A673 (cell line): Measurements from ENCODE around the gene TOMM70.

Experiments used
- EZH2 ChIP-seq: fragments of 200-600 bp; sonication (generic); IDR thresholded peaks from 2 replicates; pipeline ENCODE4 v1.6.1; 2017; ENCODE audit warnings: borderline replicate concordance, low read depth, mild to moderate bottlenecking, mixed read lengths, antibody characterized with exemption, low read length; ENCODE audit not compliant: poor library complexity, severe bottlenecking
- TF ChIP-seq, protein P1 (sequence below): fragments of 300-800, 200-600 bp; sonication (generic); conservative IDR thresholded peaks from 2 replicates; pipeline ENCODE4 v1.5.1; 2017; ENCODE audit warnings: low read depth, mild to moderate bottlenecking, antibody characterized with exemption, low read length, moderate library complexity, mixed read lengths

GRCh38 chr3:100338911-100339310 is 62.0 kb downstream of the TOMM70 start:
- TF ChIP-seq, protein P1, sequence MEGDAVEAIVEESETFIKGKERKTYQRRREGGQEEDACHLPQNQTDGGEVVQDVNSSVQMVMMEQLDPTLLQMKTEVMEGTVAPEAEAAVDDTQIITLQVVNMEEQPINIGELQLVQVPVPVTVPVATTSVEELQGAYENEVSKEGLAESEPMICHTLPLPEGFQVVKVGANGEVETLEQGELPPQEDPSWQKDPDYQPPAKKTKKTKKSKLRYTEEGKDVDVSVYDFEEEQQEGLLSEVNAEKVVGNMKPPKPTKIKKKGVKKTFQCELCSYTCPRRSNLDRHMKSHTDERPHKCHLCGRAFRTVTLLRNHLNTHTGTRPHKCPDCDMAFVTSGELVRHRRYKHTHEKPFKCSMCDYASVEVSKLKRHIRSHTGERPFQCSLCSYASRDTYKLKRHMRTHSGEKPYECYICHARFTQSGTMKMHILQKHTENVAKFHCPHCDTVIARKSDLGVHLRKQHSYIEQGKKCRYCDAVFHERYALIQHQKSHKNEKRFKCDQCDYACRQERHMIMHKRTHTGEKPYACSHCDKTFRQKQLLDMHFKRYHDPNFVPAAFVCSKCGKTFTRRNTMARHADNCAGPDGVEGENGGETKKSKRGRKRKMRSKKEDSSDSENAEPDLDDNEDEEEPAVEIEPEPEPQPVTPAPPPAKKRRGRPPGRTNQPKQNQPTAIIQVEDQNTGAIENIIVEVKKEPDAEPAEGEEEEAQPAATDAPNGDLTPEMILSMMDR, result no peak
- TF ChIP-seq EZH2, result no peak
